ENCODE data around the gene FSTL4.

Gene FSTL4

DNA sequence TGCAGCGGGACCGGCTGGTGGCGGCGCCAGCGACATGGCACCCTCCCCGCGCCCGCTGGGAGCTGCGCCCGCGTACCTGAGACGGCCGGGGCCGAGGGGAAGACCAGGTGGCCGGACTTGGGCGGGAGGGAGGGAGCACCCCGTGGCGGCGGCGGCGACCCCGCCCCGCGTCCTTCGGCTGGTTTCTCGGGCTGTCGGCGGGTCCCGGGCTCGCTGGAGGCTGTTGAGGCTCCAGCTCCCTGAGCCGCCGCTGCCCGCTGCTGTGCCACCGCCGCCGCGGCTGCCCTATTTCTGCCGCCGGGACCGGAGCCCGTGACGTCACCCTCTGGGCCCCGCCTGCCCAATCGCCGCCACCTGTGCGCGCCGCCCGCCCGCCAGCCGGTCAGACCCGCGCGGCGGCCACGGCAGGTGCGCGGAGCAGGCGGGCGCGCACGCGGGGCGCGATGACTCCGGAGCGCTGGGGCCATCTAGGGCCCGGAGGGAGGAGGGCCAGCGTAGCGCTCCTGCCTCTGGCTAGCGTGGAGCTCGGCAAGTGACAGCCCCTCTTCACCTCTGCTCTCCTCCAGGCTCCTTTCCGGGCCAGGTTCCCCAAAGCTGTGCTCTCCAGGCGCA is at the start of gene FSTL4:
TSS of gene FSTL4 (minus strand) at position 293 of the 612 bp plus-strand sequence.
- peak; percentile 33 to 35 for ATAC-seq

DNA sequence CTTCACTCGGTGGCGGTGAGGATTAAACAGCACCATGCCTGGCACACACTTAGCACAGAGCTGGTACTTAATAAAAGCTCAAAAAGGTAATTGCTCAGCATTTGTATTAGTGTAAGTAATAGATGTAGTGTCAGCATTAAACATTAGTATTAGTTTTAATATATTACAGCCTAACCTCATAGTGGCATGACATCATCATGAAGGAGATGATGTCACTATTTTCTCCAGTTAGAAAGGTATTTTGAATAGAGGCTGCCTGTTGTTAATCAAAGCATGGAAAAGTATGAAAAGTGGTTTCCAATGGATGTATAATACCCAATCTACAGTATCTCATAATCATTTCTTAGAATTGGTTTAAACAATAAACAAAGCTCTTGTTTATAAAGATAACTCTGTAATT is 49.0 kb upstream of the FSTL4 start:
- no peak for ATAC-seq

DNA sequence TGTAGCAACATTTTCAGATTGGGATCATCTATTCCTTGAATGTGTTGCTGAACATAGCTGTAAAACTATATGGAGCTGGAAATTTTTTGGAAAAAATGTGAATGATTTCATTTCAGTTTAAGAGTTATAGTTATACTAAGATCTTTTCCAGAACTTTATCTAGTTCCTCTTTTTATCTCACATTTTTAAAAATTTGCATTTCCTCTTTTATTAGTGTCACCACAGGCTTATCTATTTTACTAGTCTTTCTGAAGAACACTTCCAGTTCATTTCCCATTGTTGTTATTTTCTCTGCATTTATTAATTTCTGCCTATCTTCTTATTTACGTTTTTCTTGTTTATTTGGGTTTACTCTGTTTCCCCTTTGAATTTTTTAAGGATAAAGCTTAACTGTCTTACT is 46.0 kb upstream of the FSTL4 start:
- ATAC-seq, result no peak

DNA sequence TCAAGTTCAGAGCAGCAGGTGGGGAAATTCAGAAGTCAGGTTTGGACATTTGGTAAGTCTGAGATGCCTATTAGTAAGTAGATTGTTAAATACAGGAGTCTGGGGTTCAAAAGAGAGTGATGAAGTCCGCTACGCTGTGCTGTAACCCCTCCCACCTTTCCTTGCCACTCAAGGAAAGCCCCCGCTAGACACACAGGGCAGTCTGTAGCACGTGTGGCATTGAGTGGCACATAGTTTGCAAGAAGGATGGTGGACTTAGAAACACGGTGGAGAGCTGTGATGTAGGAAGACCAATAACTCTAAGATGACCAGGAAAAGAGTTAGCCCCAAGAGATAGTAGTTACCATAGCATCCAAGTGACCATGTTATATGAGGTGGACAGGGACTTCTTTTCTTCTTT is 44.7 kb upstream of the FSTL4 start:
- no peak for ATAC-seq

DNA sequence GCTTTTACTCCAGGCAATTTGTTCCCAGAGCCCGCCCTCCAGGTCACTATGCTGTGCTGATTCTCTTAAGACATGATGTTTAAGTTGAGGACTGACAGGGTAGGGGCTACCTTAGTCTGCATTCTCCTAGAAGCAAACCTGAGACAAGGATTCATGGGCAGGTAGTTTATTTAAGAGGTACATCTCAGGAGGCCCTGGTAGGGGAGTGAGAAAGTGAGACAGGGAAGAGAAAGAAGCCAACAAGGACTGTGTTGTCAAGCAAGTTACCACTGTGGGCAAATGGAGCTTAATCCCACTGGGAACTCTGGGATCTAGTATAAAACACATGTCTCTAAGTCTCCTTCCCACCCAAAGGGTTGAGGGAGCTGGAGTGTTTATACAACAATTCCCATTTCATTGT is 43.6 kb upstream of the FSTL4 start:
- no peak for ATAC-seq

DNA sequence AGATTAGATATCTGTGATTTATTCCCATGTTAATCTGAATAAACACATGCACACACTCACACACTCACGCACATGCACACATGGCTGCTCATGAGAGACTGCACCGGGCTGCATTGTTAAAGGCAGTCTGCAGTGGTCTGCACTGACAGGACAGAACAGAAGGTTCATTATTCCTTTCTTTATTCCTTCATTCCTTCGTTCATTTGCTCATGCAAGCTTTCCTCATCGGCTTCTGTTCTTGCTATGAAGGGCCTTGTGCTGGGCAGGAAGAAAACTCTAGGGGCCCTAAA is 41.4 kb upstream of the FSTL4 start:
- ATAC-seq, result no peak

DNA sequence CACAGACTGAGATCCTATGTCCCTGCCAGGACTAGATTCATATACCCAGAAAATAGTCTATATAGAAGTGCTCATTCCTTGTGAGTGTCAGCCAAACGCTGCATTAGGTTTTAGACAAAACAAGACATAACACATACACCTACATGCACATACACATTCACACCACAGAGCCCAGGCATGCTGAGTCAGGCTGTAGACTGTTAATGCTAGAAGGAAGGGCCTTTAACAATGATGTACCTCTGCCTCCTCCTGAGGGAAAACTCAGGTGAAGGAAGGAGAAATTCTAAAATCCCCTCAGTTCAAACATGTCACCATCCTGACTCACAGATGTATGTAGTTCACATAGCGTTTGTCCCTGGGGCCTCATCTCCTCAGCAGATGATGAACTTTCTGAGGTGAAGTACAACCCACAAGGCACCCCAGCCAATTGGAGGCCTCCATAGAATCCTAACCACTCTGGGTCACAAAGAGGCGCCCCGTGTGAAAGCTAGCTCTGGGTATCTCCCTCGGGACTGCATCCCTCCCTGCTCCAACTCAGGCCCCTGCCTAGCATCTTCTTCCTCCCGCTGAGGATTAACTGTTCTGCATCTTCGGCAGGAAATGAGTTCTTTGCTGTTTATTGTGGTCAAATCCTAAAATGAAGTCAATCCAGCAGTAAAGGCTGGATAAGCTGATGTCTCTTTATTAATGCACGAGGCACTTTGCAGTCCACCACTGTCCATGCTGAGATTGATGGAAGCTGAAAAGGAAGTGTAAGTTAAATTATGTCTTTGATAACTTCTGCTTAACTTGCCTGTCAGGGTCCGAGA is 40.8 kb upstream of the FSTL4 start:
- ATAC-seq, result no peak

DNA sequence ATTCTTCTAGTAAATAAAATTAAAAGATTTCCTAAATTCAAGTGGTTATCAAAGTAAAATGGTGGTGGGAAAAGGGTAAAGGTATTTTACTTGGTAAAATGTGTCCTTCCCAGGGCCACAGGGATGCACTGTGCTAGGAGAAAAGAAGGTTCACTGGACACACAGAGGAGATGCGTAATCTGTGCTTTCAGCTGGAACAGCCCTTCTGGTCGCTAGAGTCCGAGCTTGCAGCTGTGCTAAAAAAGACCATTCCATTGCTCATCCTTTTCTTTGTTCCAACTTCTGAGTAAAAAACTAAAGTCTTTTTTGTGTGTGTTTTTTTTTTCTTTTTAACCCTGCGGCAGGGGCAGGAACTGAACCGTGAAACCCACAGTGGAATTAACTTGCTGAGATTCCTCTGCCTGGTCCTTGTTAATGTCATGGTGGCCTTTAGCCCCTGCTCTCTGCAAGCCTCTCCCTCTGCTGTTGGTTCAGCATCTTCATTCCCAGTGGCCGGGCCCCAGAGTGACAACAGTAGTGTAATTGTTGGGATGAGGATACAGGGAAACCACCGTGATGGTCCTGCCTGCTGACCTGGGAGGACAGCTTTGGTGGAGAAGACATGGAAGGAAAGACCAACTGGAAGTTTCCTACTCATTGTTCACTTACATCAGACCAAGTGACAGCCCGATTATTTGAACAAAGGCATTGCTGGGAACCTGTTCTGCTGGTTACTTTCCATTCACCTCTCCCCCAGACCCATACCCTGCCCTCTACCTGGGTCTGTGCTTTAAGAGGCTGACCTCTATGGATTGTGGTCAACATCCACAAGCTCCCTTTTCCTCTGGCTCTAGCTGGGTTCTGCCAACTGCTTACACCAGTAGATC is 31.9 kb upstream of the FSTL4 start:
- no peak for ATAC-seq

DNA sequence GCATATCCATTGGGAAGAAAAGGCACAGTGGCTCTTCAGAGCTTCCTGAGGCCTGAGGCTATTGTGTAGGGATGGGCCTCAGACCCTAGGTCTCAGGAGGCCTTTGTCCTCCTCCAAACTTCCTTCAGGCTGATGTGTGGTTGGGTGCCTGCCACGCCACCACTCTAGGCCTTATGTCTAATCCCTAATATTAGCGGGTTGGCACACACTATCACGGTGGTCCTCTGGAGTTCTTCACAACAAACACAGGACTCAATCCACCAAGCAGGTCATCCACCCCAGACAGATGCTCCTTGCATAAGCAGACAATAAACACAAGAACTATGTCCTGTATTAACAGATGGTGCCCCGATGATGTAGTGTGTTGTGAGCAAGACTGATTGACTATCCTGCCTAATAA is 31.0 kb upstream of the FSTL4 start:
- ATAC-seq, result no peak

DNA sequence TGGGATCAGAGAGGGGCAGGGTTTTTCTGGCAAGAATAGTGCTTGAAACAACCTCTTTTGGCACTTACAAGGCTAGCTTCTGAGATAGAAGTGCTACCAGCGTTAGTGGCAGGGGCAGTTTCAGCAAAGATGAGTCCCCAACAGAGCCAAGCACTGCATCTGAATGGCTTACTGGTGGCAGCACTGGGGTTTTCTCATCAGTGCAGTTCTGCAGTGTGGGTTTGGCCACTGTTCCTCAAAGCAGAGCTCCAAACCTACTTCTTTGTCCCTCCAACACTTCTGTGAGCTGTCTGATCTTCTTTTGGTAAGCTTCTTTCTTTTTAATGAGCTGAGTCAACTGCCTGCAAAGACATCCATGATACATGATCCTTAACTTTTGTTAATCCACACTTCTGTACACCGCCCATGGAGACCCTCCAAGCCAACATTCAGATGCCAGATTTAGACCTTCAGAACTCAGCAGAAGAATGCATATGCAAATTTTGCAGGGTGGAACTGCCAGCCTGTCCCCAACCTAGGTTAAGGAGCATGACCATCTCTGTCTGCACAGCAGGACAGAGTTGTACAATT is 29.9 kb upstream of the FSTL4 start:
- no peak for ATAC-seq

DNA sequence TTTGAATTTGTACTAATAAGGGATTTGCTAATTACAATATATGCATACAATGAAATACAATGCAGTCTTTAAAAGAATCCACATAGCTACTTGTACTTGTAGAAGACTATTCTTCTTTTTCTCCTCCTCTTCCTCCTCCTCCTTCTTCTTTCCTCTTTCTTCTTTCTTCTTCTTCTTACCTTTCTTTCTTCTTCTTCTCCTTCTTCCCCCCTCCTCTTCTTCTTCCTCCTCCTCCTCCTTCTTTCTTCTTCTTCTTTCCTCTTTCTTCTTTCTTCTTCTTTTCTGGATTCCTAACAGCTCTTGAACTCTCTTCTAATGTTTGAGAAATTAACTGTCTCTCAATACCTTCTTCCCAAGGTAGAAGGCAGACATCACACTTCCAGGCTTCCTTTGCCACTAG is 29.3 kb upstream of the FSTL4 start:
- ATAC-seq, result no peak

DNA sequence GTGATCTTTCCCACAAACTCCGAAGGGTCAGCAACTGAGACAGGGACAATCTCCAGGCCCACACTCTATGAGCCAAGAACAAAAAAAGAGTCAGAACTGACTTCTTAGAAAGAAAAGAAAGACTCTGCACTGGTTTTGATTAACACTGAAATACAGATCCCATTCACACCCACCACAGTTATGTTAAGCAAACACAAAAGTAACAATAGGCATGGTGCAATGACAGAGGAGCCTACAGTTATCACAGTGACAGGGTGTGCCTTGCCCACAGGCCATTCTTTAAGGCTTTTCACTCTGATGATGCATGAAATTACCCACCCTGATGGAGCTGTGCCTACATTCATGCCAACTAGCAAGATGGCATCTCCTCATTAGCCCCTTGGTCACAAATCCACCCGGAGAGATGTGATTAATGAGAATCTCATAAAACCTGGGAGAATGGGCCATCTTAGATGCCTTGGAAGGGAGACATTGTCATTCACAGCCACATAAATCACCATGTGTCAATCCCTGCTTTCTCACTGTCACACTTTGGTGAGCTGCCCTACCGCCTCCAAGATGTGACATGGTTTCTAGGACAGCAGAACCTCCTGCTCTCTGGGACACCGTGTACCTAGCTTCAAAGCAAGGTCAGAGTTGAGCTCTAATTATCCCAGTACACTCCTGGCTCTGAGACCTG is 27.6 kb upstream of the FSTL4 start:
- no peak for ATAC-seq

DNA sequence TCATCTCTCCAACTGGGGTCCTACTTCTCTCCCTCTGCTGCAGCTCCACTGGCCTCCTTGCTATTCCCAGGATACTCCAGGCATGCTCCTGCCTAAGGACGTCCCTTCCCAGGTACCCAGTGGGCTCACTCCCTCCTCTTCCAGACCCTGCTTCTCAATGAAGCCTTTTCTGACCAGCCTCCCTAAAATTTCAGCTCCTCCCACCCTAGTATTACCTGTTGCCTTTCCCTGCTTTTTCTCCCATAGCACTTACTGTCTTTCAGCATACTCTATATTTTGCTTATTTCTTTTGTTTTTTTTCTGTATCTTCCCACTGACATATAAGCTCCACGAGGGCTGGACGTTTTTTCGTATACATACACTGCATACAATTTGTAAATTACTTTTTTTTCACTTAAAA is 26.1 kb upstream of the FSTL4 start:
- no peak for ATAC-seq

DNA sequence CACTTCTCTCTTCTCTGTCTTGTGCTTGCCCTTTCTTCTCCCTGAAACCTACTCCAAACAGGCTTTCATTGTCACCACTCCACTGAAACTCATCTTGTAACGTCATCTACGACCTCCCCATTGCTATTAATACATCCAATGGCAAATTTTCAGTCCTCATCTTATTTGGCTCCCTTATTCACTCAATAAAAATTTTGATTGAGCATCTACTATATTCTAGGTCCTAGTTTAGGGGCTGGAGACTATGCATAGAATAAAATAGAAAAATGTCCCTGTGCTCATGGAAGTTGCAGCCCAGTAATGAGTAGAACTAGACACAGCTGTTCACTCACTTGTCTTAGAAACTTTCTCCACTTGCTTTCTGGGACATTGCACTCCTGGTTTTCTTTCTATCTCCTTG is 24.9 kb upstream of the FSTL4 start:
- ATAC-seq, result no peak

DNA sequence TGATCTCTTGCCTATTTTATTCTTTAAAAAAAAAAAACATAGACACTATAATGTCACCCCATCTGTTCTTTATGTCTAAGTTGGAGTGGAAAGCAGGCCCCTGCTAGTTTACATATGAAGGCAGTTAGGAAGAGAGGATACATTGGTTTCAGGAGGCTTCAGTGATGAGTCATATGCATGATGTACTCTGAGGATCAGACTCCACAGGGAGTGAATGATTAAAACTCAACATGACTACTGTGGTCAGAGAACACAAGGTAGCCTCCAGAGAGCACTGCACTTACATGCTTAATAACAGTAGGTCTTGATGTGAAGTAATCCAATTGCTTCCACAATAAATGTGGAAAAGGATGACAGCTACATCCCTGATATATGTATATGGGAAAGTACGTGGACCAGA is 22.7 kb upstream of the FSTL4 start:
- no peak for ATAC-seq

DNA sequence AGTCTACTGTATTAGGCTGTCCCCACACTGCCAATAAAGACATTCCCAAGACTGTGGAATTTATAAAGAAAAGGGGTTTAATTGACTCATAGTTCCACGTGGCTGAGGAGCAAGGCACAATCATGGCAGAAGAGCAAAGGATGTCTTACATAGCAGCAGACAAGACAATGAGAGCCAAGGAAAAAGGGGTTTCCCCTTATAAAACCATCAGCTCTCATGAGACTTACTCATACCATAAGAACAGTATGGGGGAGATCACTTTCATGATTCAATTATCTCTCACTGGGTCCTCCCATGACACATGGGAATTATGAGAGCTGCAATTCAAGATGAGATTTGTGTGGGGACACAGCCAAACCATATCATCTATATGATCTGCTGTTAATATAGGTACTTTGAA is 14.8 kb upstream of the FSTL4 start:
- peak; percentile 81 to 93 for ATAC-seq

DNA sequence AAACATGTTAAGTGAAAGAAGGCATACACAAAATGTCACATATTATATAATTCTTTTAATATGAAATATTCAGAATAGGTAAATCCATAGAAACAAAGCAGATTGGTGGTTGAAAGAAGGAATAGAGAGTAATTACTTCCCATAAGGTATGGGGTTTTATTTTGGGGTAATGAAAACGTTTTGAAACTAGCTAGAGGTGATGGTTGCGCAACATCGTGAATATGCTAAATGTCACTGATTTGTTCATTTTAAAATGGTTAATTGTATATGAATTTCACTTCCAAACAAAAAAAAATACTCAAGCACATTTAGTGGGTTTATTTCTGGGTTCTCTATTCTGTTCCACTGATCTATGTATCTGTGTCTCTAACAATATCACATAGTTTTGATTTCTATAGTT is 12.0 kb upstream of the FSTL4 start:
- ATAC-seq, result no peak

DNA sequence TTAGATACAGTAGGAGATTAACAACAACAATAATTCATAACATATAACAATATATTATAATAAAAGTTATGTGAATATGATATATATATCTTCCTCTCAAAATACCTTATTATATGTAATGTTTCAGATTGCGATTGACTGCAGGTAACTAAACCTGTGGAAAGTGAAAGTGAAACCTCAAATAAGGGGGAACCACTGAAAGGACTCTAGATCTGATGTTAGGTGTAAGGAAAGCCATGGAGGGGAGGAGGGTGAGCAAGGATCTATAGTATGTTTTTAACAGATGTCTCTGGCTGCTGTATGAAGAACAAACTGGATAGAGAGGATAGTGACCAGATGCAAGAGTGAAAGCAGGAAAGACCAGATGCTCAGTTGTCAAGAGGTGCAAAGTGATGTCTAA is 5.8 kb upstream of the FSTL4 start:
- peak in 1 of 2 donors; percentile 60 for ATAC-seq

DNA sequence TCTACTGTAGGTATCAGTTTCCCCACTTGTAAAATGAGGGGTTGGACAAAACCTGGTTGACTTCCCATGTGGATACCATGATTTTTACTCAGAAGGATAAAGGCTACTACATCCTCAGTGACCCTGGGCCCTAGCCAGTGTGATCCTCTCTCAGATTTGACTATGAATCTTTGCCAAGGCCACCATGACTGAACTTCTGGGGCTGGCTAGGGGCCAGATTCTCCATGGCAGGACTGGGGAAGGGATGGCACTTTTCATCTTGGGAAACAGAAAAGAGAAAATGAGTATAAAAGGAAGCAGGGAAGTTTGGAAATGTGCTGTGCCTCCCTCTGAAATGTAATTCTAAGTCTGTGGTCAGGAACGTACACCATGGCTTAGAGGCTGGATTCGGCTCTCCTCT is 1.4 kb upstream of the FSTL4 start:
- no peak for ATAC-seq

DNA sequence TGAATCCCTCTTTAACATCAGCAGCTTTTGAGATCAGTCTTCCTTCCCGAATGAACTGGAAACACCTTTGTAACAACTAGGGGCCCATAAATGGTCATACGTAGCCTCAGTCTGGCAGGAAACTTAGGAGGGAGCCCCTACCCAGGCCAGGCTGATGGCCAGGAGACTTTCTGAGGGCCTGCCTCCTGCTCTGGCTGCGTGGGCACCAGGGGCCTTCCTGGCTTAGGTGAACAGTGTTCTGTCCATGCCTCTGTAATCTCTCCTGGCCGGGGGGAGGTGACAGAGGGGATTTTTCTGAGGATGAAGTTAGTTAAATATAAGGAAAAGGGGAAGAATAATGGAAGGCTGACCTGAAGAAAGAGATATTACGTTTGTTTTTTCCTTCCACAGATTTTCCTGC is 843 bp upstream of the FSTL4 start:
- ATAC-seq, result no peak

DNA sequence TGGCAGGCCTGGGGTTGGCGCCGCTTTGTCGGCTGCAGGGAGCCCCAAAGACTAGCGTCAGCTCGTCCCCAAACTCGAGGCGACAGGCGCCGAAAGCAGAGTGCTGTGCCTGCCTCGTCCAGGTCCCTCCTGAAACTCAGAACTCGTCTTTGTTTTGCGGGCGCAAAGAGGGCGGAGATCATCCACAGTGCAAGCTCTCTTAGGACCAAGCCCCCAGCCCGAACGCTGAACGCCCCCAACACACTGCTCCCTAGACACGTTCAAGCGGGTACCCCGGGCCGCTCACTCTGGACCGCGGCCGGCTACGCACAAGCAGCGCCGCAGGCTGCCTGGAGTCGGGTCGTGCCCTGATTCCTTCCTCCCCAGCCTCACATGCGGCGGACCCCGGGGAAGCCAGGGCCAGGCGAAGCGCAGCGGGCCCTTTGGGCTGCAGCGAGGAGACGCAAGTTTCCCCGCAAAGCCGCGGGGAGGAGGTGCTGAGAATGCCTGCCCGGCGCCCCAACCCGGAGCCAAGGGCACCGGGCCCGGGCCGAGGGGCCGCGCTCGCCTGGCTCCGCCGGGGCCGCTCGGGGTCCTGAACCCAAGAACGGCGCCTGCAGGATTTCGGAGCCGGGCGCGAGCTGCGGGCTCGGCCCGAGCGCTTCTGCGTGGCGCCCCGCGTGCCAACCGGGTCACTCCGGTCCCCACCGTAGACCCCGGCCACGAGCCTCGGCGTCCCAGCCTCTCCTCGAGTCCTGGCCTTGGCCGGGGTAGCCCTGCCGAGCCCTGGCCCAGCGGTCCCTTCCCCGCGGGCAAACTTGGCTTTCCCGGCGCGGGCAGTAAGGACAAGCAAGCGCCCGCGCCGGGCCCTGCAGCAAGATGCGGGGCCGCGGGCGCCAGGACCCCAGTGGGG is 738 bp downstream of the FSTL4 start:
- no peak for ATAC-seq
